Activated CD4-positive, alpha-beta T cell treated with anti-CD3 and anti-CD28 coated beads for 36 hours (primary cell): ENCODE data around the gene ELAVL1. TPM values are rescaled to one million over a fixed set of nuclear protein-coding genes. Genes with fewer than 3 reads are reported as not detected.

Experiments
- ATAC-seq: fragments of 200-7000 bp; cut with Tn5 transposase; one replicate; pipeline ENCODE4 v1.10.0; 2021; ENCODE audit warnings: mild to moderate bottlenecking, moderate library complexity
- CTCF ChIA-PET: fragments of 350-600 bp; sonication (Branson Sonifier 250); formaldehyde crosslinking; loops from one replicate; lab custom pipeline; 2021; ENCODE audit warnings: antibody characterized with exemption; lab: Charles Lee
- POLR2A ChIA-PET: fragments of 350-600 bp; sonication (Branson Sonifier 250); formaldehyde crosslinking; loops from one replicate; lab custom pipeline; 2021; ENCODE audit warnings: antibody characterized with exemption, inconsistent platforms; lab: Charles Lee
- DNase-seq: peaks from one replicate; pipeline ENCODE4 v3.0.0-alpha.2; 2020
- H3K27ac Mint-ChIP-seq: one replicate; pipeline ENCODE4 v1.8.0; 2021; ENCODE audit warnings: mixed read lengths
- H3K27me3 Mint-ChIP-seq: one replicate; pipeline ENCODE4 v1.8.0; 2021; ENCODE audit warnings: mixed read lengths
- H3K36me3 Mint-ChIP-seq: one replicate; pipeline ENCODE4 v1.8.0; 2021; ENCODE audit warnings: low read depth, mixed read lengths
- H3K4me1 Mint-ChIP-seq: one replicate; pipeline ENCODE4 v1.8.0; 2021; ENCODE audit warnings: mixed read lengths
- H3K4me3 Mint-ChIP-seq: one replicate; pipeline ENCODE4 v1.8.0; 2021; ENCODE audit warnings: mild to moderate bottlenecking, moderate library complexity, mixed read lengths
- H3K9me3 Mint-ChIP-seq: one replicate; pipeline ENCODE4 v1.8.0; 2021; ENCODE audit warnings: low read depth, mixed read lengths
- intact Hi-C, 2 experiments: fragments of 100-400 bp; cut with DNase I in 1 of 2; cut with micrococcal nuclease in 1 of 2; formaldehyde crosslinking; loops; one replicate each; pipeline versions ENCODE4 v1.14.2 to v1.15.1; 2022 to 2024; cut with DNase I, micrococcal nuclease
- total RNA-seq, 2 experiments: library from RNA; stranded (reverse); gene quantifications; one replicate each; pipeline ENCODE4 v1.2.3, GENCODE V29; 2021

ELAVL1 gene
- total RNA-seq, 2 experiments from 2014 or later, result 149 to 184 TPM

DNA sequence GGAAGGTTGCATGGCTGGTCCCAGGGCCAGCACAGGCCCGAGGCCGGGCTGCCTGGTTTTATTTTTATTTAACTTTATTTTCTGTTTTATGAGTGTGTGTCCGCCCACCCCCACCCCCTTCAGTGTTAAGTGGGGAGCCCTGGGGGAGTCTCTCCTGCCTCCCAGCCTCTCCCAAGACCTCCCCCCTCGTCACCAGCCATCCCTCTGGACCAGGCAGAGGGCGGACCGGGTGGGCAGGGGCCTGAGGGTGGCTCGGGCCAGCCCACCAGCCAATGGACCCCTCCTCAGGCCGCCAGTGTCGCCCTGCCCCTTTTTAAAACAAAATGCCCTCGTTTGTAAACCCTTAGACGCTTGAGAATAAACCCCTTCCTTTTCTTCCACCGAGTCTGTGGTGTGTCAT lies 91.3 kb downstream of the ELAVL1 start:
- DNase-seq (no peak), ATAC-seq (no peak)
- H3K27me3 Mint-ChIP-seq, result peaks cover 17% of the 10 kb centered on the region
- H3K4me3 Mint-ChIP-seq, result no peak overlapping the region
- peaks cover 14% of the 10 kb centered on the region for H3K36me3 Mint-ChIP-seq
- H3K27ac Mint-ChIP-seq, result no peak overlapping the region
- H3K4me1 Mint-ChIP-seq, result peaks cover 16% of the 10 kb centered on the region
- H3K9me3 Mint-ChIP-seq, result no peaks in the 10 kb centered on the region
- ChIA-PET POLR2A (no interaction called here), CTCF (interaction anchor here (0.5 kb wide), 1 partner anchor 248 kb away, joined by 3 read pairs; no protein-coding TSS in a partner anchor)
- intact Hi-C loops, result no loop called here

DNA sequence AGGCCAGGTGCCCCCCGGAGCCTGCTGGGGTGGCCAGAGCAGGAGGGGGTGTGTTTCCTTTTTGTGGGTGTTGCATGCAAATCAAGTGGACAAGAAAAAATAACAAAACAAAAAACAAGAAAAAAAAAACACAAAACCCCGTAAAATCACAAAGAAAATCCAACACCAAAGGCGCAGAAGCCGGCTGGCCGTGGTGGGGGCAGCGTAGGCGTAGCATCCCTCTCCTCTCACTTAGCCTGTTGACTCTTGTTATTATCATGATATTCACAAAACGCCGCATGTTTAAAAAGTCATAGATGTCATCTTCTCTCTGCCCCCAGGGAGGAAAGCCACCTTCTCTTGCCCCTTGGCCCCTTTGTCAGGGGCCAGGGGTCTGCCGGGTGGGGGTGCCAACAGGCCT lies 91.8 kb downstream of the ELAVL1 start:
- ChIA-PET POLR2A (no interaction called here), CTCF (no interaction called here)
- Mint-ChIP-seq H3K9me3 (no peaks in the 10 kb centered on the region), H3K36me3 (peaks cover 14% of the 10 kb centered on the region), H3K4me1 (peaks cover 16% of the 10 kb centered on the region), H3K4me3 (no peak overlapping the region), H3K27me3 (peaks cover 17% of the 10 kb centered on the region), H3K27ac (no peak overlapping the region)
- intact Hi-C loops, result no loop called here
- ATAC-seq (no peak), DNase-seq (no peak)

DNA sequence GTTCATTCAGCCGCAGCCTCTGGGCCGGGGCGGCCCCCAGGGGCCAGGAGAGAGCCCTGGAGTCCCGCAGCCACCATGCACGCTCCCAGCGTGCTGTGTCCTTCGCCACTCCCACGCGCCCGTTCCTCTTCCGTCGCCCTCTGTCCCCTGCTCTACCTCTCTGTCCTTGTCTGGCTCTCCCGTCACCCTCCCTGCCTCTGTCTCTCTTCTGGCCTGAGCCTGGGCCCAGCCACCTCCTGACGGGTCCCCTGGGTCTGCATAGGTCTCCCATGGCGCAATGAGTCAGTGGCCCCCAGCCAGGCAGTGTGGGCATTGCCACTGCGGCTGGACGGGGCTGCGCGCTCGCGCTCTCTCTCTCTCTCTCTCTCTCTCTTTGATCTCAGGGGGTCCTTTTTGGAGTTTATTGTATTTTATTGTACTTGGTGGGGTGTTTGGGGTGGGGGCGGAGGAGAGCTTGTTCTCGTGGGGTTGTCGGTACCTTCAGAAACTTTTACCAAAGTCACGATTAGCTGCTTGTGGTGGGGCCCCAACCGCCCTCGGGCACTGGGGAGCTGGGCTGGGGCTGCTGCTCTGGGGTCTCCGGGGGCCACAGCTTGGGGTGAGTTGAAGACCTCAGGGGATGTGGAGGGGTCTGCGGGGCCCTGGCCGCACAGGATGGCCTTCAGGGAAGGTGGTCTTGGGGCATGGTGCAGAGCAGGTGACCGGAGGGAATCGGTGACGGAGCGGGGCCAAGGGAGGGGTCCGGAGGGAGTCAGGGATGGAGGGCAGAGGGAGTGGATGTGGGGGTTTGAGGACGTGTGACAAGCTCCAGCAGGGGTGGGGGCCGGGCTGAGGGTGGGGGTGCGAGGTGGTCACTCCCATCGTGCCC lies 92.5 kb downstream of the ELAVL1 start:
- no peak for ATAC-seq

DNA sequence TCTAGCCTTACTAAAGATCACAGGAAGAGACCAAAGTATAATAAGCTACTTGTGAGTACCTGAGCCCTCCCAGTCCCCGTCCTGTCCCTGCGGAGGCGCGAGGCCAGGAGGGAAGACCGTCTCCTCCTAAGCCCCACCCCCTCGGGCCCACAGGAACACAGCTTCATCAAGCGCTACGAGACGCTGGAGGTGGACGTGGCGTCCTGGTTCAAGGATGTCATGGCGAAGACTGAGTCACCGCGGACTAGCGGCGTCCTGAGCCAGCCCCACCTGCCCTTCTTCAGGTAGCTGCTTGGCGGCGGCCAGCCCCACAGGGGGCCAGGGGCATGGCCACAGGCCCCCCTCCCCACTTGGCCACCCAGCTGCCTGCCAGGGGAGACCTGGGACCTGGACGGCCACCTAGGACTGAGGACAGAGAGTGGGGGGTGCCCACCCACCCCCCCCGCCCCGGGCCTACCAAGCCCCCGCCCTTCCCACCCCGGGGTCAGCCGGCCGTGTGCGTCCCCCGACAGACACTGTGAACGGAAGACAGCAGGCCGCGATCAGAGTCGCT lies 93.2 kb downstream of the ELAVL1 start:
- peaks cover 11% of the 10 kb centered on the region for H3K4me1 Mint-ChIP-seq
- POLR2A ChIA-PET, result no interaction called here
- no peak overlapping the region for H3K27ac Mint-ChIP-seq
- CTCF ChIA-PET, result interaction anchor here (0.6 kb wide), 1 partner anchor 11 kb away, joined by 3 read pairs; no protein-coding TSS in a partner anchor
- H3K9me3 Mint-ChIP-seq, result no peaks in the 10 kb centered on the region
- no peak overlapping the region for H3K4me3 Mint-ChIP-seq
- ATAC-seq (no peak), DNase-seq (no peak)
- intact Hi-C loops, result no loop called here
- H3K27me3 Mint-ChIP-seq, result peaks cover 10% of the 10 kb centered on the region
- H3K36me3 Mint-ChIP-seq, result peaks cover 16% of the 10 kb centered on the region

More for the DNA sequence above, 92.5 kb downstream of the ELAVL1 start:
- Mint-ChIP-seq H3K4me1 (peaks cover 14% of the 10 kb centered on the region), H3K27me3 (peaks cover 12% of the 10 kb centered on the region), H3K36me3 (peaks cover 14% of the 10 kb centered on the region), H3K4me3 (no peak overlapping the region), H3K9me3 (no peaks in the 10 kb centered on the region), H3K27ac (no peak overlapping the region)
- POLR2A ChIA-PET, result no interaction called here
- CTCF ChIA-PET, result interaction anchor here (0.6 kb wide), 1 partner anchor 12 kb away, joined by 3 read pairs; no protein-coding TSS in a partner anchor
- no peak for DNase-seq
- intact Hi-C loops, result no loop called here

DNA sequence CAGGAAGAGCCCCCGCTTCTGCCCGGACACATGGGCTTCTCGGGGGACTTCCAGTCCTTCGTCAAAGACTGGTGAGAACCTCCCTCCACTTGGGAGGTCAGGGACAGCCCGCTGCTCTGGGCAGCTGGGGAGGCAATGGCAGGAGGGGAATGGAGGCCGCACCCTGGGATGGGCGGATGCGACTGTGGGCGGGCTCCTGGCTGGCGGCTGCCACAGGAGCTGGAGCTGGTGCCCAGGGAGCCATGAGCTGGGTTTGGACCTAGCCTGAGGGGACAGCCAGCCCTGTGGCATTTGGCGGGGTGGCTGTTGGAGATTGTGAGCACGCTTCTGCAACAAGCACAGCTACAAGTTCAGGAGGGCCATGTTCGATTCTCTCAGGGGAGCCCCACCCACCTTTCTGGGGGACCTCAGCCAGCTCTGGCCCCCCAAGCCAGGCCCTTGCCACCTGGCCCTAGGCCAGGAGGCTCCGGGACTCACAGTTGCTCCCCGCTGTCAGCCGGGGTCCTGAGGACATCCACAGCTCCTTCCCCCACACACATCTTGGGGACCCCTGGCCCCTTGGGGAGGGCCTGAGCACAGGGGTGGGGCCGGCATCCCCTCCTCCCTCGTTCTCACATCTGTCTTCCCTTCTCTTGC lies 93.8 kb downstream of the ELAVL1 start:
- ATAC-seq (no peak), DNase-seq (no peak)
- H3K27ac Mint-ChIP-seq, result no peak overlapping the region
- H3K4me1 Mint-ChIP-seq, result peaks cover 7% of the 10 kb centered on the region
- ChIA-PET CTCF (no interaction called here), POLR2A (no interaction called here)
- H3K27me3 Mint-ChIP-seq, result peaks cover 8% of the 10 kb centered on the region
- intact Hi-C loops, result no loop called here
- no peak overlapping the region for H3K4me3 Mint-ChIP-seq
- peaks cover 17% of the 10 kb centered on the region for H3K36me3 Mint-ChIP-seq
- no peaks in the 10 kb centered on the region for H3K9me3 Mint-ChIP-seq

DNA sequence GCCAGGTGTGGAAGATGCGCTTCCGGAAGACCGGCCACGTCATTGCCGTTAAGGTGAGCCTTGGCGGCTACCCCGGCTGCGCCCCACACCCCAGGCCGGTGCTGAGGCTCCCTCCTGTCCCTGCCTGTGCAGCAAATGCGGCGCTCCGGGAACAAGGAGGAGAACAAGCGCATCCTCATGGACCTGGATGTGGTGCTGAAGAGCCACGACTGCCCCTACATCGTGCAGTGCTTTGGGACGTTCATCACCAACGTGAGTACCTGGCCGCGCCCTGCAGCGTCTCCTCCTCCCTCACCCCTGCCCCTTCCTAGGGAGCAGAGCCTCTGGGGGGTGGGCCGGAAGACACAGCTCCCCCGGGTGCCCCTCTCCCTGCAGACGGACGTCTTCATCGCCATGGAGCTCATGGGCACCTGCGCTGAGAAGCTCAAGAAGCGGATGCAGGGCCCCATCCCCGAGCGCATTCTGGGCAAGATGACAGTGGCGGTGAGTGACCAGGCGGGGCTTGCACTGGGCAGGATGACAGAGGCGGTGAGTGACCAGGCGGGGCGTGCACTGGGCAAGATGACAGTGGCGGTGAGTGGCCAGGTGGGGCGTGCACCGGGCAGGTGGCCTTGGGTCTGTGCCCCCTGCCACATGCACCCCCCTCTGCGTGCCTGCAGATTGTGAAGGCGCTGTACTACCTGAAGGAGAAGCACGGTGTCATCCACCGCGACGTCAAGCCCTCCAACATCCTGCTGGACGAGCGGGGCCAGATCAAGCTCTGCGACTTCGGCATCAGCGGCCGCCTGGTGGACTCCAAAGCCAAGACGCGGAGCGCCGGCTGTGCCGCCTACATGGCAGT lies 94.9 kb downstream of the ELAVL1 start:
- ChIA-PET CTCF (no interaction called here), POLR2A (no interaction called here)
- no peak overlapping the region for H3K4me3 Mint-ChIP-seq
- DNase-seq (no peak), ATAC-seq (no peak)
- intact Hi-C loops, result no loop called here
- H3K27me3 Mint-ChIP-seq, result peaks cover 7% of the 10 kb centered on the region
- H3K9me3 Mint-ChIP-seq, result no peaks in the 10 kb centered on the region
- peaks cover 10% of the 10 kb centered on the region for H3K4me1 Mint-ChIP-seq
- H3K36me3 Mint-ChIP-seq, result peaks cover 24% of the 10 kb centered on the region
- no peak overlapping the region for H3K27ac Mint-ChIP-seq

DNA sequence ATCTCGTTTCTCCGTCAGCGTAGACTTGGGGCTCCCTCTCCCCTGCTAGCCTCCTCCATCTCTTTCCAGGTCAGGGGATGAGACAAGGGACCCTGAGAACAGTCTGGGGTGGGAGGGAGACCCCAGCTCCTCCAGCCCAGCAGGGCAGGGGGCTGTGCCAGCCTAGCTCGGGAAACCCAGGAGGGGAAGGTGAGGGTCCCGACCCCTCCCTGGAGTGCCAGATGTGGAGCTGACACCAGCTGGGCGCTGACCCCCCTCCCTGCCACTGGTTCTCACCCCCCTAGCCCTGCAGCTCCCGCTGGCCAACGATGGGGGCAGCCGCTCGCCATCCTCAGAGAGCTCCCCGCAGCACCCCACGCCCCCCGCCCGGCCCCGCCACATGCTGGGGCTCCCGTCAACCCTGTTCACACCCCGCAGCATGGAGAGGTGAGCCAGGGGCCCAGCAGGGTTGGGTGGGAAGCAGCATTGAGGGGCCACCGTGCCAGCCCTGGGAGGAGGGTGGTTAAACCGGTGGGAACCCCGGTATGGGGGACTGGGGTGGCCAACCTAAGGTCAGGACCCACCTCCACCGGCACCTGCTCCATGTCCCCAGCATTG lies 95.9 kb downstream of the ELAVL1 start:
- Mint-ChIP-seq H3K27ac (no peak overlapping the region), H3K27me3 (no peaks in the 10 kb centered on the region), H3K4me3 (no peak overlapping the region), H3K4me1 (peaks cover 16% of the 10 kb centered on the region), H3K36me3 (peaks cover 30% of the 10 kb centered on the region), H3K9me3 (no peaks in the 10 kb centered on the region)
- DNase-seq (no peak), ATAC-seq (no peak)
- intact Hi-C loops, result no loop called here
- CTCF ChIA-PET, result no interaction called here
- POLR2A ChIA-PET, result no interaction called here

DNA sequence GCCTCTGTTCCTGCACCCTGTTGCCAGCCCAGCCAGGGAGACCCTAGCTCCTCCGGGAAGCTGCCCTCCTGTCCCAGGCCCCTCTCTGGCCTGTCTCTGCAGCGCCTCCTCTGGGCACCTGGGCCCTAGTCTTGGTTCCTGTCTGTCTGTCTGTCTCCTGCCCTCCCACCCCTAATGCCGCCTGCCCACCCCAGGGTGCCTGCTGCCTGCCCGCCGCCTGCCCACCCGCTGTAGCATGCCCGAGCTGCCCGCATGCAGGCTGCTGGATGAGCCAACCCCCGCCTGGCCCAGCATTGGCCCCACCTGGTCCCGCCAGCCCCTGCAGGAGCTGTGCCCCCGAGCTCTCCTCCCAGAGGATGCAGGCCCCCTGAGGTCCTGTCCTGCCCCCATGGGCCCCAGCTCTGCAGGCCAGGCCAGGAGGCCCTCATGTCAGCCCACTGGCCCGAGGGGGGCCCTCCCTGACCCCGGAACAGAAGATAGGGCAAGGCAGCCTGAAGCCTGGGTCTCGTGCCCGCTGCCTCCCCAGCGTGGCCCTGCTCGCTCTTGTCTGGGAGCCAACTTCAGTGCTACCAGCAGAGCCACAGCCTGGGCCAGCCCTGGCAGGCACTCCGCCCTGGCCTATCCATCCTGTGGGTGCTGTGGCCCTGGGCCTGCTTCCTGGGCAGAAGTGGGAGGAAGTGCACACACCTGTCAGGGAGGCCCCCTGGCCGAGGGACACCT lies 96.5 kb downstream of the ELAVL1 start:
- Mint-ChIP-seq H3K27me3 (no peaks in the 10 kb centered on the region), H3K27ac (no peak overlapping the region), H3K4me3 (no peak overlapping the region), H3K36me3 (peaks cover 30% of the 10 kb centered on the region), H3K9me3 (no peaks in the 10 kb centered on the region), H3K4me1 (peaks cover 18% of the 10 kb centered on the region)
- ChIA-PET CTCF (interaction anchor here (0.9 kb wide), 1 partner anchor 20 kb away, joined by 3 read pairs; no protein-coding TSS in a partner anchor), POLR2A (no interaction called here)
- intact Hi-C loops, result no loop called here
- DNase-seq, result no peak
- ATAC-seq, result no peak
